Astrocyte (in vitro differentiated cells and primary cell): ENCODE data around the gene HNRNPF. TPM values are rescaled to one million over a fixed set of nuclear protein-coding genes. Genes with fewer than 3 reads are reported as not detected.

Experiments
- DNase-seq: peaks from one replicate; pipeline ENCODE4 v3.0.0-alpha.2; 2010; ENCODE audit warnings: low read depth
- FAIRE-seq: peaks from 2 replicates; lab custom pipeline; 2011; peaks lifted over from hg19 to GRCh38; lab: Jason Lieb, UNC
- H2AFZ ChIP-seq: 2 replicates; pipeline ENCODE4 v1.6.0; 2012; ENCODE audit warnings: low read depth, low read length, inconsistent platforms
- H3K27ac ChIP-seq: 2 replicates; pipeline ENCODE4 v1.5.1; 2011; ENCODE audit warnings: low read depth, low read length, inconsistent platforms
- H3K27me3 ChIP-seq: 2 replicates; pipeline ENCODE4 v1.6.0; 2011; ENCODE audit warnings: low read length, inconsistent platforms; ENCODE audit not compliant: insufficient read depth
- H3K36me3 ChIP-seq: 2 replicates; pipeline ENCODE4 v1.5.1; 2011; ENCODE audit warnings: low read length, inconsistent platforms; ENCODE audit not compliant: insufficient read depth
- H3K4me1 ChIP-seq: 2 replicates; pipeline ENCODE4 v1.5.1; 2011; ENCODE audit warnings: low read length, inconsistent platforms; ENCODE audit not compliant: insufficient read depth
- H3K4me2 ChIP-seq: 2 replicates; pipeline ENCODE4 v1.6.0; 2012; ENCODE audit warnings: low read length, inconsistent platforms
- H3K4me3 ChIP-seq: 2 replicates; pipeline ENCODE4 v1.5.1; 2011; ENCODE audit warnings: low read depth, mild to moderate bottlenecking, low read length, inconsistent platforms; ENCODE audit not compliant: insufficient read depth
- H3K79me2 ChIP-seq: 2 replicates; pipeline ENCODE4 v1.6.0; 2012; ENCODE audit warnings: mild to moderate bottlenecking, low read length, inconsistent platforms; ENCODE audit not compliant: insufficient read depth
- H3K9ac ChIP-seq: 2 replicates; pipeline ENCODE4 v1.6.0; 2012; ENCODE audit warnings: mild to moderate bottlenecking, low read length, inconsistent platforms
- H3K9me3 ChIP-seq: 2 replicates; pipeline ENCODE4 v1.5.1; 2012; ENCODE audit warnings: low read depth, mild to moderate bottlenecking, low read length, inconsistent platforms; ENCODE audit not compliant: insufficient read depth
- H4K20me1 ChIP-seq: 2 replicates; pipeline ENCODE4 v1.6.0; 2012; ENCODE audit warnings: low read length, inconsistent platforms; ENCODE audit not compliant: insufficient read depth
- H3K27ac Mint-ChIP-seq: one replicate; pipeline ENCODE4 v1.8.0; 2021; ENCODE audit warnings: mild to moderate bottlenecking, mixed read lengths; ENCODE audit not compliant: unreplicated experiment
- H3K27me3 Mint-ChIP-seq: one replicate; pipeline ENCODE4 v1.8.0; 2021; ENCODE audit warnings: low read depth, mixed read lengths; ENCODE audit not compliant: unreplicated experiment
- H3K36me3 Mint-ChIP-seq: one replicate; pipeline ENCODE4 v1.8.0; 2021; ENCODE audit warnings: low read depth, mixed read lengths; ENCODE audit not compliant: unreplicated experiment
- H3K4me1 Mint-ChIP-seq: one replicate; pipeline ENCODE4 v1.8.0; 2021; ENCODE audit warnings: low read depth, mixed read lengths; ENCODE audit not compliant: unreplicated experiment
- H3K4me3 Mint-ChIP-seq: one replicate; pipeline ENCODE4 v1.8.0; 2021; ENCODE audit warnings: mild to moderate bottlenecking, moderate library complexity, mixed read lengths; ENCODE audit not compliant: unreplicated experiment
- H3K9me3 Mint-ChIP-seq: one replicate; pipeline ENCODE4 v1.8.0; 2021; ENCODE audit warnings: mild to moderate bottlenecking, mixed read lengths; ENCODE audit not compliant: unreplicated experiment
- CTCF ChIP-seq: IDR thresholded peaks from 2 replicates; pipeline ENCODE4 v1.5.1; 2011; ENCODE audit warnings: low read depth, mild to moderate bottlenecking, inconsistent platforms, low read length, moderate library complexity; ENCODE audit not compliant: insufficient read depth
- EZH2 ChIP-seq: IDR thresholded peaks from 2 replicates; pipeline ENCODE4 v1.6.1; 2012; ENCODE audit warnings: mild to moderate bottlenecking, low read length, inconsistent platforms; ENCODE audit not compliant: insufficient read depth
- total RNA-seq: library from RNA; stranded (reverse); gene quantifications from 2 replicates; pipeline ENCODE4 v1.2.1, GENCODE V29; 2021

HNRNPF gene
- total RNA-seq, 1 donor from 2014 or later, result 151 TPM

- peaks cover 10% of the 10 kb centered on the region for H3K4me1 ChIP-seq
- no peak for FAIRE-seq
- no peaks in the 10 kb centered on the region for H3K9me3 ChIP-seq
- peaks cover 6% of the 10 kb centered on the region for H3K27me3 Mint-ChIP-seq
- peaks cover 6% of the 10 kb centered on the region for H3K4me1 Mint-ChIP-seq
- H3K4me2 ChIP-seq, result no peak overlapping the region
- H3K79me2 ChIP-seq, result no peaks in the 10 kb centered on the region
- H3K9ac ChIP-seq, result no peak overlapping the region
- no peaks in the 10 kb centered on the region for H3K36me3 ChIP-seq
- no peaks in the 10 kb centered on the region for H3K36me3 Mint-ChIP-seq
- DNase-seq, result peak; percentile 63
- H4K20me1 ChIP-seq, result no peaks in the 10 kb centered on the region
- H3K27ac Mint-ChIP-seq, result no peak overlapping the region
- no peaks in the 10 kb centered on the region for H3K9me3 Mint-ChIP-seq
- H3K27ac ChIP-seq, result no peak overlapping the region
- H3K27me3 ChIP-seq, result peaks cover 5% of the 10 kb centered on the region
- TF ChIP-seq CTCF (no peak), EZH2 (no peak)
- H2AFZ ChIP-seq, result no peak overlapping the region
- H3K4me3 ChIP-seq, result no peak overlapping the region
- H3K4me3 Mint-ChIP-seq, result no peak overlapping the region
Measured at GRCh38 chr10:43353495-43354329, 55.3 kb downstream of the HNRNPF start.

GRCh38 chr10:43352951-43353350 lies 56.0 kb downstream of the HNRNPF start:
- H3K36me3 Mint-ChIP-seq, result no peaks in the 10 kb centered on the region
- H3K27ac Mint-ChIP-seq, result no peak overlapping the region
- no peak for FAIRE-seq

More at GRCh38 chr10:43352951-43353350, 56.0 kb downstream of the HNRNPF start:
- H3K27me3 ChIP-seq, result peaks cover 5% of the 10 kb centered on the region
- no peak overlapping the region for H3K4me2 ChIP-seq
- H3K9ac ChIP-seq, result no peak overlapping the region
- Mint-ChIP-seq H3K4me1 (peaks cover 8% of the 10 kb centered on the region), H3K4me3 (no peak overlapping the region), H3K27me3 (peaks cover 6% of the 10 kb centered on the region), H3K9me3 (no peaks in the 10 kb centered on the region)
- H3K9me3 ChIP-seq, result no peaks in the 10 kb centered on the region
- H3K4me3 ChIP-seq, result no peak overlapping the region
- no peaks in the 10 kb centered on the region for H4K20me1 ChIP-seq
- TF ChIP-seq CTCF (no peak), EZH2 (no peak)
- no peak for DNase-seq
- no peak overlapping the region for H2AFZ ChIP-seq
- H3K27ac ChIP-seq, result no peak overlapping the region
- H3K36me3 ChIP-seq, result no peaks in the 10 kb centered on the region
- no peaks in the 10 kb centered on the region for H3K79me2 ChIP-seq
- peaks cover 10% of the 10 kb centered on the region for H3K4me1 ChIP-seq
